ENCODE data around the gene RYR1. TPM values are rescaled to one million over a fixed set of nuclear protein-coding genes. Genes with fewer than 3 reads are reported as not detected.

The RYR1 gene
- total RNA-seq, 2 experiments from 2014 or later, result 0.54 to 1.4 TPM

DNA sequence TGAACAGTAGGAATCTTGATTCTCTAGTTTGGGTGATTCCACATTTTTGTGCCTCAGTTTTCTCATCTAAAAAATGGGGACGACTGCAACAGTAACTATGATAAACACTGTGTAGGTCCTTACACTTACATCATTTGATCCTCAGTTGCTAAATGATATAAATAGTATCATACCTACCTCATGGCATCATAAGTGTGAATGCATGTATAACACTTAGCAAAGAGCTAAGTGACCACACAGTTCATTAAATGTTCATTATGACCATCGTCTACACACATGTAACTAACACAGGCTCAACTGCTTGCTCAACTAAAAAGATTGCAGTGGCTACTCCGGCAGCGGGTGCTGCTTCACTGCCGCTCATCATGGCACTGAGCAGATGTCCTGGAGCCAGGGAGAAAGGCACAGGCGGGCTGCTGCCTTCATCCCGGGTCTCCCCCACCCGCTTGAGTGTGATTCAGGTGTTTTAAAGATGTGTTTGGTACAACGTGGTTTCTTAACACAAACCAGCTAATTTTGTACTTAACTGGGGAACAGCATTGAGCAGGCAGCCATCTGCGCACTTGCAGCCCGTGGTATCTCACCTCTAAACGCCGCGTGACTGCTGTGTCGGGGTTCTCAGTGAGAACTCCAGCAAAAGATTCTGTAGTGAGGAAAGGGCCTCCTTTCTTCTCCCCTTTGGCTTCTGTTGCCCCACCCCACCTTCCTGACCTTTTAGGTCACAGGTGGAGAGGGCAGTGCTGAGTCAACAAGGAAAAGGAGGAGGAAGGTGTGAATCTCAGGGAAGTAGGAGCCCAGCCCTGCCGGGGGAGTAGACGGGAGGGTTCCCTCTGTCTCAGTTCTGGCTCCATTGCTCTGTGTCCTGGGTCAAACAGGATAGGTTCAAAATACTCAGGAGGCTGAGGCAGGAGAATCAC, 202.2 kb downstream of the RYR1 start:
- H2AFZ ChIP-seq (ENCODE audit: low read length), result no peak overlapping the region
- no TSS peak for BruUV-seq (replicated peaks)
- peaks cover 55% of the 10 kb centered on the region for H3K36me3 ChIP-seq (ENCODE audit: insufficient read depth, low read length)
- H3K4me1 ChIP-seq (ENCODE audit: insufficient read depth, low read length, poor library complexity, severe bottlenecking), result peaks cover 12% of the 10 kb centered on the region
- H3K4me2 ChIP-seq (ENCODE audit: low read length), result no peak overlapping the region
- no peaks in the 10 kb centered on the region for H4K20me1 ChIP-seq (ENCODE audit: insufficient read depth, low read length)
- DNase-seq (ENCODE audit: low spot score), result no peak
- POLR2A ChIA-PET, result no interaction called here
- no peaks in the 10 kb centered on the region for H3K9me3 ChIP-seq (ENCODE audit: low read length)
- intact Hi-C loops (cut with micrococcal nuclease; ENCODE audit: unreplicated experiment), result loop anchor here (5.0 kb wide), 1 partner anchor 297 kb away; the partner anchor contains the start of genes MRPS12 and SARS2
- no peaks in the 10 kb centered on the region for H3K79me2 ChIP-seq (ENCODE audit: insufficient read depth, low read depth, low read length)
- TF ChIP-seq, protein P1, sequence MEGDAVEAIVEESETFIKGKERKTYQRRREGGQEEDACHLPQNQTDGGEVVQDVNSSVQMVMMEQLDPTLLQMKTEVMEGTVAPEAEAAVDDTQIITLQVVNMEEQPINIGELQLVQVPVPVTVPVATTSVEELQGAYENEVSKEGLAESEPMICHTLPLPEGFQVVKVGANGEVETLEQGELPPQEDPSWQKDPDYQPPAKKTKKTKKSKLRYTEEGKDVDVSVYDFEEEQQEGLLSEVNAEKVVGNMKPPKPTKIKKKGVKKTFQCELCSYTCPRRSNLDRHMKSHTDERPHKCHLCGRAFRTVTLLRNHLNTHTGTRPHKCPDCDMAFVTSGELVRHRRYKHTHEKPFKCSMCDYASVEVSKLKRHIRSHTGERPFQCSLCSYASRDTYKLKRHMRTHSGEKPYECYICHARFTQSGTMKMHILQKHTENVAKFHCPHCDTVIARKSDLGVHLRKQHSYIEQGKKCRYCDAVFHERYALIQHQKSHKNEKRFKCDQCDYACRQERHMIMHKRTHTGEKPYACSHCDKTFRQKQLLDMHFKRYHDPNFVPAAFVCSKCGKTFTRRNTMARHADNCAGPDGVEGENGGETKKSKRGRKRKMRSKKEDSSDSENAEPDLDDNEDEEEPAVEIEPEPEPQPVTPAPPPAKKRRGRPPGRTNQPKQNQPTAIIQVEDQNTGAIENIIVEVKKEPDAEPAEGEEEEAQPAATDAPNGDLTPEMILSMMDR (conservative IDR thresholded peaks at IDR 0.05; ENCODE audit: low read length), result no peak
- no peak for TF ChIP-seq EZH2phosphoT487 (IDR thresholded peaks at IDR 0.05; ENCODE audit: borderline replicate concordance, low read depth, low read length)
- H3K4me3 ChIP-seq (ENCODE audit: low read depth, low read length, poor library complexity, severe bottlenecking), result no peak overlapping the region
- CTCF ChIA-PET (ENCODE audit: unreplicated experiment), result no interaction called here
- H3K27ac ChIP-seq (ENCODE audit: low read depth, low read length, poor library complexity, severe bottlenecking), result no peak overlapping the region
- H3K9me2 ChIP-seq (ENCODE audit: insufficient read depth, low read length), result no peaks in the 10 kb centered on the region

Other genes starting within 250 kb of the RYR1 start
- gene DPF1, start 209.5 kb upstream of the RYR1 start, total RNA-seq (2014; rRNA removed; shearing (Covaris generic)), result 6.5 and 7.6 TPM in 2 replicates
- 11.3 and 11.4 TPM in 2 replicates for gene DPF1, start 209.5 kb upstream of the RYR1 start, total RNA-seq (2022)
- not detected in 2 replicates for gene PPP1R14A, start 177.3 kb upstream of the RYR1 start, total RNA-seq (2014; rRNA removed; shearing (Covaris generic))
- gene PPP1R14A, start 177.3 kb upstream of the RYR1 start, total RNA-seq (2022), result not detected in 2 replicates
- gene SPINT2, start 169.1 kb upstream of the RYR1 start, total RNA-seq (2014; rRNA removed; shearing (Covaris generic)), result 36.7 and 59.5 TPM in 2 replicates
- gene SPINT2, start 169.1 kb upstream of the RYR1 start, total RNA-seq (2022), result 77.2 and 82.2 TPM in 2 replicates
- gene C19orf33, start 129.4 kb upstream of the RYR1 start, total RNA-seq (2014; rRNA removed; shearing (Covaris generic)), result not detected in 2 replicates
- not detected in 2 replicates for gene C19orf33, start 129.4 kb upstream of the RYR1 start, total RNA-seq (2022)
- 44.3 and 68.3 TPM in 2 replicates for gene YIF1B, start 117.7 kb upstream of the RYR1 start, total RNA-seq (2014; rRNA removed; shearing (Covaris generic))
- 59.3 and 64.3 TPM in 2 replicates for gene YIF1B, start 117.7 kb upstream of the RYR1 start, total RNA-seq (2022)
- 1.7 and 1.8 TPM in 2 replicates for gene KCNK6, start 113.8 kb upstream of the RYR1 start, total RNA-seq (2014; rRNA removed; shearing (Covaris generic))
- 5.4 and 6.9 TPM in 2 replicates for gene KCNK6, start 113.8 kb upstream of the RYR1 start, total RNA-seq (2022)
- gene CATSPERG, start 97.9 kb upstream of the RYR1 start, total RNA-seq (2014; rRNA removed; shearing (Covaris generic)), result 1.9 and 4.3 TPM in 2 replicates
- gene CATSPERG, start 97.9 kb upstream of the RYR1 start, total RNA-seq (2022), result 8.3 and 9.4 TPM in 2 replicates
- gene PSMD8, start 59.1 kb upstream of the RYR1 start, total RNA-seq (2014; rRNA removed; shearing (Covaris generic)), result 224 and 238 TPM in 2 replicates
- gene PSMD8, start 59.1 kb upstream of the RYR1 start, total RNA-seq (2022), result 158 and 169 TPM in 2 replicates
- not detected in 2 replicates for gene GGN, start 45.7 kb upstream of the RYR1 start, total RNA-seq (2014; rRNA removed; shearing (Covaris generic))
- 0.74 TPM in 1 of 2 replicates, not detected in the other for gene GGN, start 45.7 kb upstream of the RYR1 start, total RNA-seq (2022)
- gene SPRED3, start 45.0 kb upstream of the RYR1 start, total RNA-seq (2014; rRNA removed; shearing (Covaris generic)), result 0.09 and 1.0 TPM in 2 replicates
- 2.1 and 3.0 TPM in 2 replicates for gene SPRED3, start 45.0 kb upstream of the RYR1 start, total RNA-seq (2022)
- gene FAM98C, start 30.6 kb upstream of the RYR1 start, total RNA-seq (2014; rRNA removed; shearing (Covaris generic)), result 21.9 and 32.8 TPM in 2 replicates
- gene FAM98C, start 30.6 kb upstream of the RYR1 start, total RNA-seq (2022), result 30.4 and 31.1 TPM in 2 replicates
- gene RASGRP4, start 7.5 kb upstream of the RYR1 start, total RNA-seq (2014; rRNA removed; shearing (Covaris generic)), result not detected in 2 replicates
- gene RASGRP4, start 7.5 kb upstream of the RYR1 start, total RNA-seq (2022), result not detected in 2 replicates
- 102 and 108 TPM in 2 replicates for gene MAP4K1, start 184.3 kb downstream of the RYR1 start, total RNA-seq (2014; rRNA removed; shearing (Covaris generic))
- gene MAP4K1, start 184.3 kb downstream of the RYR1 start, total RNA-seq (2022), result 313 and 331 TPM in 2 replicates
- 321 and 325 TPM in 2 replicates for gene EIF3K, start 185.5 kb downstream of the RYR1 start, total RNA-seq (2014; rRNA removed; shearing (Covaris generic))
- 353 and 364 TPM in 2 replicates for gene EIF3K, start 185.5 kb downstream of the RYR1 start, total RNA-seq (2022)
- gene ACTN4, start 214.0 kb downstream of the RYR1 start, total RNA-seq (2014; rRNA removed; shearing (Covaris generic)), result 86.8 and 96.9 TPM in 2 replicates
- gene ACTN4, start 214.0 kb downstream of the RYR1 start, total RNA-seq (2022), result 147 and 178 TPM in 2 replicates

Measured in OCI-LY7 (cell line).